ENCODE data around the gene RFC3.

DNA sequence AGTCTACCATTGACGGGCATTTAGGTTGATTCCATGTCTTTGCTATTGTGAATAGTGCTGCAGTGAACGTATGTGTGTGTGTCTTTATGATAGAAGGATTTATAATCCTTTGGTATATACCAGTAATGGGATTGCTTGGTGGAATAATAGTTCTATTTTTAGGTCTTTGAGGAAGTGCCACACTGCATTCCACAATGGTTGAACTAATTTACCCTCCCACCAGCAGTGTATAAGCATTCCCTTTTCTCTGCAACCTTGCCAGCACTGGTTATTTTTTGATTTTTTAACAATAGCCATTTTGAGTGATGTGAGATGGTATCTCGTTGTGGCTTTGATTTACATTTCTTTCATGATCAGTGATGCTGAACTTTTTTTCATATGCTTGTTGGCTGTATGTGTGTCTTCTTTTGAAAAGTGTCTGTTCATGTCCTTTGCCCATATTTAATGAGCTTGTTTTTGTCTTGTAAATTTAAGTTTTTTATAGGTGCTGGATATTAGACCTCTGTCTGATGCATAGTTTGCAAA lies 37.5 kb downstream of the RFC3 start:
- TF ChIP-seq, protein P1, sequence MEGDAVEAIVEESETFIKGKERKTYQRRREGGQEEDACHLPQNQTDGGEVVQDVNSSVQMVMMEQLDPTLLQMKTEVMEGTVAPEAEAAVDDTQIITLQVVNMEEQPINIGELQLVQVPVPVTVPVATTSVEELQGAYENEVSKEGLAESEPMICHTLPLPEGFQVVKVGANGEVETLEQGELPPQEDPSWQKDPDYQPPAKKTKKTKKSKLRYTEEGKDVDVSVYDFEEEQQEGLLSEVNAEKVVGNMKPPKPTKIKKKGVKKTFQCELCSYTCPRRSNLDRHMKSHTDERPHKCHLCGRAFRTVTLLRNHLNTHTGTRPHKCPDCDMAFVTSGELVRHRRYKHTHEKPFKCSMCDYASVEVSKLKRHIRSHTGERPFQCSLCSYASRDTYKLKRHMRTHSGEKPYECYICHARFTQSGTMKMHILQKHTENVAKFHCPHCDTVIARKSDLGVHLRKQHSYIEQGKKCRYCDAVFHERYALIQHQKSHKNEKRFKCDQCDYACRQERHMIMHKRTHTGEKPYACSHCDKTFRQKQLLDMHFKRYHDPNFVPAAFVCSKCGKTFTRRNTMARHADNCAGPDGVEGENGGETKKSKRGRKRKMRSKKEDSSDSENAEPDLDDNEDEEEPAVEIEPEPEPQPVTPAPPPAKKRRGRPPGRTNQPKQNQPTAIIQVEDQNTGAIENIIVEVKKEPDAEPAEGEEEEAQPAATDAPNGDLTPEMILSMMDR (IDR thresholded peaks at IDR 0.05), result no peak
- no peak for TF ChIP-seq POLR2AphosphoS5 (IDR thresholded peaks at IDR 0.05)
- no peak for TF ChIP-seq POLR2A (IDR thresholded peaks at IDR 0.05)
- TF ChIP-seq EP300 (IDR thresholded peaks at IDR 0.05; ENCODE audit: low read depth), result no peak
